ENCODE measurements around the gene ENGASE. TPM values are rescaled to one million over a fixed set of nuclear protein-coding genes. Genes with fewer than 3 reads are reported as not detected.

ENGASE gene
- polyA plus RNA-seq, 4 donors, result 9.6 to 28.7 (median 21.2) TPM

DNA sequence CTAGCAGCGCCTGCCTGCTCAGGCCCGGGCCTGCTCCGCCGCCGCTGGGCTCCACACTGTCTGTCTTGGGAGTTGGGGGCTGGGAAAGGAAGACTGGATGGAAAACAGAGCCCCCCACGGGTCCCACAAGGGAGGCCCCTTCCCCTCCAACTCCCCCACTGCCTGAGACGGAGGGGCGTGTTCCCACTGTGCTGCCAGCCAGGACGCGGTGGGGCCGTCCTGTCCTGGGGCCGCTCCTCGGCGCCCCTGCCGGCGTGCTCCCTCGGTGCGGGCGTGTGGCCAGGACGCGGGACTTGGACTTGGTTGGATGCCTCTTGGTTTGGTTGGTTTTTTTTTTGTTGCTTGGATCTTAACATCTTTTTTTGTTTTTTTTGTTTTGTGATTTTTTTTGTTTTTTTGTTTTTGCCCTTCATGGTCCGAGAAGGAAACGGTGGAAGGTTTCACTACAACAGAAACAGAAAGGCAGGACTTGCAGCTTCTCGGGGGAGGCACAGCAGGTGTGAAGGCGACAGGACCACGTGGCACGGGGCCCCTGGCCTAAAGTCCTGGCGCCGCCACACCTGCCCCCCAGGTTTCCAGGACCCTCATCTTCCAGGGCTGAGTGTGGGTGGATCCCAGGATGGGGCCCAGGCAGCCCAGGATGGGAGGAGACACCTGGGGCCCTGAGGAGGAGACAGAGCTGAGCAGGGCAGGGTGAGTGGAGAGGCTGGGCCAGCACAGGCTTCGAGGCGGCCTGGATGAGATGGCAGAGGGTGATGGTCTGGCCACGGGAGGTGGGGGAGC is 16.0 kb downstream of the ENGASE start:
- DNase-seq (ENCODE audit: low read depth in 4 of 4, low spot score in 3 of 4), result no peak

DNA sequence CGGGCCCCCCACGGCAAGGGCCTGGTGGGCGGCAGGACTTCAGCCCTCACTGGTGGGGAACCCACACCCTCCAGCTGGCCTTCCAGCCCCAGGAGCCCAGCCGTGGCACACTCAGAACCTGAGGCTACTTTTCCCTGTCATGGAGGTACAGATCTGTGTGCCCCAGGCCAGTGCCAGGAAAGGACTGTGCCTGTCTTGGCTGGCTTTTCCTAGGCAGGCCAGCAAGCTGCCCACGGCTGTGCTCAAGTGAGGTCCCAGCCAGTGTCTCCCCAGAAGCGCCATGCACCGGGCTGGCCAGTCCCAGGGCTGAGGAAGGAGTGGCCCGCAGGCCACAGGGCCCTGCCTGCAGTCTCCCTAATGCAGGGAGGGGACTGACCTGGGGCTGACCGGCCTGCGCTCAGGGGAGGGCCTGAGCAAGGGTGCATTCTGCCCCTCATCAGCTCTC is 16.6 kb downstream of the ENGASE start:
- no peak for DNase-seq (ENCODE audit: low read depth in 4 of 4, low spot score in 3 of 4)

DNA sequence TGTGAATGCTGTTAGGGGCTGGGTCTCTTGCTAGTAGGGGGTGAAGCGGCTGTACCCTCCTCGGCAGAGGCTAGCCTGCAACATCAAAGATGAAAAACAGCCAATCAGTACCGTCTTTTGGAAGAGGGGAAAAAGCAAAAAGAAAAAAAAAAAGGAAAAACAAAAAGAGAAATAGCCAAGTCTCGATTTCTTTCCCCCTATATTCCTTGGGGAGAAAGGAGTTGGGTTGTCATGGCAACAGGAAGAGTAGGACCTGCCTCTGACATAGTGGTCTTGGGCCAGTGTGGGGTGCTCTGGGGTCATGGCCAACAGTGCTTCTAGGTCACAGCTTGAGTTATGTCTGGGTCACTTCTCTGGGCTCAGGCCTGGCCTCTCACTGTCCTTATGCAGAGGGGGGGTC is 17.9 kb downstream of the ENGASE start:
- no peak for DNase-seq (ENCODE audit: low read depth in 4 of 4, low spot score in 3 of 4)

DNA sequence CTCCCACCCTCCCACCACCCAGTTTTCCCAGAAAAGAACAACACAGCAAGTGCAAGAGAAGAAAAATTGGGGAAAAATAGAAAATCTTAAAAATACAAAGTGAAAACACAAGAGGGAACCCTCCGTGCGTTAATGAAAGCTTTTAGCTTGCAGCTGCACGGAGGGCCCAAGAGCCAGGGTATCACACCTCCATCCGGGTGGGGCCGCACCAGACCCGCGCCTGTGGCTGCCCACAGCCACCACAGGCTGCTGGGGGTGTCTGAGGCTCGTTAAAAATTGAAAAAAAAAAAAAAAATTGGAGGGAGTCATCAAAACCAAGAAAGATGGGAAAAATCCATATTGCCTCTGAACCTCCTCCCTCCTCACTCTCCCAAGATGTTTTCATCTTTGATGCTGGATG is 18.6 kb downstream of the ENGASE start:
- no peak for DNase-seq (ENCODE audit: low read depth in 4 of 4, low spot score in 3 of 4)

DNA sequence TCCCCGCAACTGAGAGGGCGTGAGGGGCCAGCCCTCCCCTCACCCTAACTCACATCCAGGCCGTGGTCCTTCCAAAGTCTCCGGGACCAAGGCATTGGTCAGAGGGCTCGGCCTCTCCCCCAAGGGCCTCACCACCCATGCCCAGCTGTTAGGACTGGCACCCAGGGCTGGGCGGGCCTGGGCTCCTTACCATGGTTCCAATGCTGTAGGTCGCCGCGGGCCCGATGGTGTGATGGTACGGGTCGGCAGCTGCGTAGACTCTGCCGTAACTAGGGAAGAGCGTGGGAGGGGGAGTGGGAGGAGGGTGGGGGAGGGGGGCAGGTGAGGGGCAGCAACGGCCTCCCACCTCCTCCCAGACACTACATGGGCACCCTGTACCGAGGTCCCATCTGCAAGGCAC is 19.6 kb downstream of the ENGASE start:
- no peak for DNase-seq (ENCODE audit: low read depth in 4 of 4, low spot score in 3 of 4)

DNA sequence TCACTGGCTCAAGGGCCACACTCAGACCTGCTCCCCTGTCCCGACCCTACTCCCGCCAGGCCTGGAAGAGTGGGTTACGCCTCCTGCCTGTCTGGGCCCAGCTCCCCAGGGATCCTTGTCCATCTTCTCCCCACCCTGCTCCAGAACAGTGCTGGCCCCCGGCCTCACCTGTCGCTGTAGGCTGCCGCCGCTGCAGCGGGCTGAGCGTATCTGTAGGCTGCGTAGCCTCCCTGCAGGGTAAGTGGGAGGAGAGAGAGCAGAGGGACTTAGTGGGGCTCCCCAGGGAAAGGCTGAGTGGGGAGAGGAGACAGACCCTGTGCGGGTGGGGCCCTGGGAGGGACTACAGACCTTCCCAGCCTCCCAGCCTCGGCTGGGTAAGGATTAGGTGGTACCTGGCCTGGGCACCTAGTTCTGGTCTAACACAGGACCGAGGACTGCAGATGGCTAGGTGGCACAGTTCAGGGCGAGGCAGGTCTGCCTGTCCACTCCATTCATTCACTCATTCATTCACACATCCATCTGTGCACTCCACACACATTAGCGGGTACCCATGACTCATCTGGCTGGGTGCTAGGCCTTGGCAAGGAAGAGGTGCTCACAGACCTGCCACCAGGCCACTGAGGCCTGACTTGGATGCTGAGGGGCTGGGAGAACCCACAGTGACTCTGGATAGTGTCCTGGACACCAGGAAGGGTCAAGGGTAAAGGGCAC is 20.9 kb downstream of the ENGASE start:
- DNase-seq (ENCODE audit: low read depth in 4 of 4, low spot score in 3 of 4), result no peak

DNA sequence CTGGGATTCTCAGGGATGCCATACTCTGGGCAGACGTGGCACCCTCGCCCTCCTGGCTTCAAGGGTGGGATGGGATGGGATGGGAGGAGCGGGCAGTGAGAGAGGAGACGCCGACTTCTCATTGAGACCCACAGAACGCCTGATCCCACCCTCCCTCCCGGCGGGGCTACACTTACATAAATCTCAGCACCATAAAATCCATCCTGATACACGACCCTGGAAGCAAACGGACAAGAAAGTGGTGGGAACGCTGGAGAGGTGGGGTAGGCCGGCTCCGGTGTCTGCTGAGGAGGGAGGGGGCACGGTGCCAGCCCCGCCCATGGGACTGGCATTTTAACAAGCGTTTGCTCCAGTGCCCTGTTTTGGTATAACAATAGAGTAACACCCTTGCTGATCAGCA is 21.9 kb downstream of the ENGASE start:
- no peak for DNase-seq (ENCODE audit: low read depth in 4 of 4, low spot score in 3 of 4)

DNA sequence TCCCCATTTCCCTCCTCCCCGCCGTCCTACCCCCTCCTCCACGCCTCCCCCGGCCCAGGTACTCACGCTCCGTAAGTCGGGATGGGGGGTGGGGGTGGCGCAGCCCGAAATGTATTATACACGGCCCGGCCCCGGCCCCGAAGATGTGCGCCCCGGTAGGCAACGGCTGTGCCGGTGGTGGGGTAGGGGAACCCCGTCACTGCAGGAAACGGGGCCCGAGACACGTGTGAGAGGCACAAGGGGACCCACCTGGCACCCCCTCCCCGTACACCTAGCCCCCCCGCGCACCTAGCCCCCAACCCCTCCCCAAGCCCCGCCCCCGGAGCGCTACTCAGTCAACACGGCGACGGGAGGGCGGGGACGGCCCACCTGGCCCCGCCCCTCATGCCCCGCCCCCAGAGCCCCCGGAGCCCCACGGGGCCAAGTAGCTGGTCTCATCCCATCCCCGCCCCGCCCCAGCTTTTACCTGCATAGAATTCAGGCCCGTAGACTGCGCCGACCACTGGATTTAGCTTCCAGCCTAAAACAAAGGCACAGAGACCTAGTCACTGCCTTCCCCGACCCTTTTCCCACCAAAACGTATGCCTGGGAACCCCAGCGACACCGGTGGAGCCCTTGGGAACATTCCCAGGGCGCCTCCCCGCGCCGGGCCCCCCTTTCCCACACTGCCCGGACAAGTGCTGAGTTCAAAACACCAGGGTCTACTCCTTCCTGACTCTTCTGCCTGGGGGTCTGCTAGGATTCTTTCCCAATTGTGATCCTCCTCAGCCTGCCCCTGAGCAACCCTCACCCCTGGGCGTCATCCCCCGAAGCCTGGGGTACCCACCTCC is 22.8 kb downstream of the ENGASE start:
- DNase-seq (ENCODE audit: low read depth in 4 of 4, low spot score in 3 of 4), result no peak

DNA sequence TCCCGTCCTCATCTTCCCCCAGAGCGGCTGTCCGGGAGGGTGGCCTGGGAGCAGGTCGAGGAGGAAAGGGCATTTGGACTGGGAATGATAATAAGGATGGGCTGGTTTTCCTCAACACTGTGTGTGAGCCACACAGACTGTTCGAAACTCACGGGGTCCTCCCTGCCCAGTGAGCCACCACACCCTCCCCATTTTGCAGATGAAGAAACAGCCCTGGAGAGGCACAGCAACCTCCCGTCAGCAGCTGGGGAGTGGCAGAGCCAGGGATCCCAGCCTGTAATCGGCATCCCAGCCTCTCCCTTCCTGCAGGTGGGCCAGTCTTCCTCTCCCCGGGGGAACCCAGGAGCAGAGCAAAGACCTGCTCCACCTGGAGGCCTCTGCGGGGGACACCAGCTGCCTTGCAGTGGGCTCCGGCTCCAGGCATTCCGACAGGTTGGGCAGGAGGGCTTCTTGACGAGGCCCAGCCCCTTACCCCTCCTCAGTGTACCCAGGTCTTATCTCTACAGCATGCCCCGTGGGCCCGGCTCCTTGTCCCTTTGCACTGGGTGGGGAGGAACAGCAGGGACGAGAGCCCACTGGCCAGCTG is 23.8 kb downstream of the ENGASE start:
- no peak for DNase-seq (ENCODE audit: low read depth in 4 of 4, low spot score in 3 of 4)

DNA sequence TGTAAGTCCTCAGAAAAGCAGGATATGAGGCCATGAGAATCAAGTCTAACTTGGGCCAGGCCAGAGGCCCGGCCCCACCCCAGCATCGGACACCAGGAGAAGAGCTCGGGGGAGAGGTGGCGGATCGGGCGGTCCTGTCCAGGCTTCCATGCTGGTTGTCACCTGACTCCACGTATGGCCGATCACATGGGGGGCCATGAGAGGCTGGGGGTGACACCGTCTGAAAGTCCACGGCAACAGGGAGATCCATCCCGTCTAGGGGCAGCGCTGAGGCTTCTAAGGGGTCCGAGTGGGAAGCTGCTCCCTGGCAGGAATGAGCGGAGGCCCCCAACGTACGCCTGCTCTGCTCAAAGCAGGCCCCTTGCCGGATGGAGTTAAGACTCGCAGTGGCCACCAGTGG is 25.8 kb downstream of the ENGASE start:
- no peak for DNase-seq (ENCODE audit: low read depth in 4 of 4, low spot score in 3 of 4)

DNA sequence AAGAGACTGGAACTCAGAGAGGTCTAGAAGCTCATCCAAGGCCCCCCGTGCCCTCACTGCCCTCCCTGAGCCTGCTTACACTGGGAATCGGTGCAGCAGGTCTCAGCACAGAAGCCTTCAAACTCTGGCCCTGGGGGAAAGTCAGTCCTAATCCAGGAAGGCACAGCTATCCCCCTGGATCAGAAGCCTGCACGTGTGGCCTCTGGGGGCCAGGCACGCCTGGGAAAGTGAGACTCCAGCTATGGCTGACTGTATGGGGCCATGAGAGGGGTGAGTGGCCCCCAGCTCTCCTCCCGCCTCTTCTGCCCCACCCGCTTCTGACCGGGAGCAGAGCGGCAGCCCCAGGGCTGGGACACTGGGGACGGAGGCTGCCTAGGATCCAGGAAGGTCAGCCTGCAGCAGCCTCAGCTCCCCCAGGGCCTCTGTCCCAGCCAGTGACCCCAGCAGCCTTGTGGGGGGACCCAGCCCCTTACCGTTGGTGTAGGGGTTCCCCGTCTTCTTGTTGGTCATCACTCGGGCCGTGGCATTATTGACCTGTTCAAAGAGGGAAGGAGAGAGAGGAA is 26.6 kb downstream of the ENGASE start:
- no peak for DNase-seq (ENCODE audit: low read depth in 4 of 4, low spot score in 3 of 4)

DNA sequence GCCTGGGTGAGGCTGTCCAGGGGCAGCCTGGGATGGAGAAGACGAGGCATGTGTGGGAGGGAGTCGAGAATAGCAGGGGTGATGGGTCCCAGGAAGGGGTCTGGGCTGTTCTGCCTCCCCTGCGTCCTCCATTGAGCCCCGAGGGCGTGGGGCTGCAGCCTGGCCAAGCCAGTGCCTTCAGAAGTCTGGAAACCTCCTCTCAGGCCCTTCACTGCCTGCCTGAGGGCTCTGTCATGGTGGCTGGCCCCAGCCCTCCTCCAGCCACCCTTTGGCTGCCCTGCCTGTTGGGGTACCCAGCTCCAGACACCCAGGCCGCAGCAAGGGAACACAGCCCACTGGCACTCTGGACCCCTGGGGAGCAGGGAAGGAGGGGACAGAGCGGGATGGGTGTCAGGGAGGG is 27.6 kb downstream of the ENGASE start:
- no peak for DNase-seq (ENCODE audit: low read depth in 4 of 4, low spot score in 3 of 4)

DNA sequence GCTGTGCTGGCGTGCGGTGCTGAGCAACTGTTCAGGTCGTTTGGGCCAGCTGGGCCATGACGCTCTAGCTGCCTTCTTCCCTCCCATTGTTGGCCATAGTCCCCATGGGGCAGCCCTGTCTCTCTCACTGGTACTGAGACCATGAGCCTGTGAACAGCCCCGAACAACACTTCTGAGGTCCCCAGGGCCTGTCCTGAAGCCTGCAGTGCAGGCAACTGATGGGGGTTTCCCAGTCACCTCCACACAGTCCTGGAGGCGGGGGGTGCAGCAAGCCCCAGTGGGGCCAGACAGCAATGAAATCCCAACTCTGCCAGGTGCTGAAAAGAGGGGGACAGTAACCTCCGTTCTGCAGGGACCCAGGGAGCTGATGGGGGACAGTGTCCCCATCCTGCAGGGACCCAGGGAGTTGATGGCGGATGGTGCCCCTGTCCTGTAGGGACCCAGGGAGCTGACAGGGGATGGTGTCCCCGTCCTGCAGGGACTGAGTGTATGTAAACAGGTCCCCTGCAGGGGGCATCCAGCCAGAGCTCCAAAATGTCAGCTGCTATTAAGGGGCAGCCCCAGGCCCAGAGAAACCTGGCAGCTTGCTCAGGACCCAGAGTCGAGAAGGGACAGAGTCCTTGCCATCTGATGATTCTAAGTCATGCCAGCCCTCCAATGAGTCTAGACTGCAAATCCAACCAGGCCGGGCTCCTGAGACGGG is 30.4 kb downstream of the ENGASE start:
- DNase-seq (ENCODE audit: low read depth in 4 of 4, low spot score in 3 of 4), result no peak

DNA sequence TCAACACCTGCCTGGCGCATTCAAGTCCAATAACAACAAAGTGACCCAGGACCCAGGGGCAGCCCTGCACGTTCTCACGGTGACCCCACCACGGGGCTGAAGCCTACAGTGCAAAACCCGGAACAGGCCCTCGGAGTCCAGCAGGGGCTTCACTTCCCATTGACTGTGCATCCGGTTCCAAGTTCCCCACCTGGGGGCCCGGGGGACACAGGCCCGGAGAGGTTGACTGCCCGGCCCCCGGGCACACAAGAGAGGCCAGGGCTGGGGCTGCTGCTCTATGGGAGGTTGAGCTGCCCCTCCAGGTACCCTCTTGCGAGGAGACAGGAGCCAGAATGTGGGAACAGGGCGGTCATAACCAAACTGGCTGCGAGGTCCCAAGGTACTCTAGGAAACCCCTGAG is 31.3 kb downstream of the ENGASE start:
- DNase-seq (ENCODE audit: low read depth in 4 of 4, low spot score in 3 of 4), result no peak

DNA sequence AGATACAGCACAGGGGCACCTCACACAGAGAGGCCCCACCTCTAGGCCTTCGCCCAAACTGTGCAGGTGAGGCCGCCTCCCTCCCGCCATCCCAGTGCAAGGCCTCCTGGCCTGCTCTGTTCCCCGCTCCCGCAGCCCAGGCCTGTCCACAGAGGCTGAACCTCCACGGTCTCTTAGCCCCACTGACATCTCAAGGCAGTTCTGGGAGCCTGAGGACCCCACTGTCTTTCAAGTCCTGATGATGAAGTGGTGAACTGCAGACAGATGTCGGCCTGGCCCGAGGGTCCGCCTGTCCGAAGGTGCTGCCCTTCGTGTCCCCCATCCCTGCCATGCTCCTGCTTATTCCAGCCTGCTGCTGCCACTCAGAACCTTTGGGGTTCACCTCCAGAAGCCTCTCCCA is 32.3 kb downstream of the ENGASE start:
- DNase-seq (ENCODE audit: low read depth in 4 of 4, low spot score in 3 of 4), result no peak

DNA sequence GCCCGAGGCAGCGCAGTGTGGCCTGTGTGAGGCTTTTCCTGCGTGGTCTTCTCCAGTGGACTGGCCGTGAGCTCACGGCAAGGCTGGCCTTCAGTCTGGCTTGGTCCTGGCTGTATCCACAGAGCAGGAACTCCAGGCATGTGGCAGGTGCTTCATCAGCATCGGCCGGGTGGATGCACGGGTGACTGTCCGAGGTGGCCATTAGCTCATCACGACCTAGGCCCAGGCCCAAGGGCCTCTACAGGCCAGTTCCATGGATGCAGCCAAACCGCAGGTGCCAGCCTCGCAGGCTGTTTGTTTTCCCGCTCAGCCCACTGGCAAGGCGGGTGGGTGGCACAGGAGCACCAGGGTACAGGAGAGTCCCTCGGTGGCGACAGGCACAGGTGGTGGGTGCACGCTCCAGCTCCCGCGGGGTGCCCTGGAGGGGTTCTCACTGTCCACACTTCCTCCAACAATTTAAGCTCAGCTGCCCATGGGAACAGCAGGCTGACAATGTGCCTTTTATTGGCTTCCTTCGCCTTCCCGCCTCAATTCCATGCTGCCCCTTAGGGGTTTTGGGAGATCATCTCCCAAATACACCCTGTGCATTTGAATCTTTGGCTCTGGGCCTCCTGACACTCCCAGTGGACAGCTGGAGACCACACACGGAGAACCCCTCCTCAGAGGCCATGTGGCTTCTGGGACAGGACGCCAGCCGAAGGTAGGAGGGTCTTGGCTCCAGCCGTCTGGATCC is 33.0 kb downstream of the ENGASE start:
- no peak for DNase-seq (ENCODE audit: low read depth in 4 of 4, low spot score in 3 of 4)

DNA sequence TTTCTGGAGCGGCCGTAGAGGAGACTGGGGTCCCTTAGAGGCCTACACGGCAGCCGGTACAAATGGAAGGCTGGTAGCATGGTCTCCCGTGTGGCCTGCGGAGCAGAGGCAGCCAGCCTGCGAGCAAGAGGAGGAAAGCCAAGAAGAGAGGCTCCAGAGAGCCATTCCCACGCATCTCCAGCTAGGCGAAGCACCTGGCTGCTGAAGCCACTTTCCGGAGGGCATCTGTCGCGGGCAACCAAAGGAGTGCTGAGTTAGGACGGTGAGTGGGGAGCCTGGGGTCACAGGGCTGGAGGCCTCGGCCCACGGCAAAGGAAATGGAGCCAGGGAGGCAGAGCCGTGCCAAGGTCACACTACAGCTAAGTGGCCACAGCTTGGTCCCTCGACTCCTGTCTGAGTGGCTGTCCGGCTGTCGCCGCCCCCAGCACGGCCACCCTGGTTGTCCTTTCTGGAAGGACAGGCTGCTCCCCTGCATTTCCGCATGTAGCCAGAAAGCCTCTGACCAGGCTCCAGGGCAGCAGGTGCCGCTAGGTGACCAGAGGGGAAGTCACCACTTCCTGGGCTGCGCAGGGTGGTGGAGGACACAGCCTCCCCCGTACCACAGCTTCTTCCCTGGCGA is 33.7 kb downstream of the ENGASE start:
- no peak for DNase-seq (ENCODE audit: low read depth in 4 of 4, low spot score in 3 of 4)

DNA sequence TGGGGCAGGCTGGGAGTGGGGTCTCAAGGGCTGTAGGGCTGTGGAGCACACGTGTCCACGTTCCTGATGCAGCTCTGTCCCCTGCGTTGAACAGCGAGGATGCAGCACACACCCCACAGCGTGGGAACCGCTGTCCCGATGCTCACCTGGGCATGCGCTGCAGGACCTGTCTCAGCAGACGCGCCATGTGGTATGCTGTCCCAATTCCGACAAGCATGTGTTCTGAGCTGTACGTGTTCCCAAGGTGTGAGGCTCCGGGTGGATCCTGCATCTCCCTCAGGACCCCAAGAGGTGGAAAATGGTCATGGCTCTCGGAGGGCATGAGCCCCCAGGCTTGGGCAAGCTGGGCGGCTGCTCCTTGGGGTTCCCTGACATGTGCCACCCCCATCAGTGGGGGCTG is 34.2 kb downstream of the ENGASE start:
- DNase-seq (ENCODE audit: low read depth in 4 of 4, low spot score in 3 of 4), result no peak

DNA sequence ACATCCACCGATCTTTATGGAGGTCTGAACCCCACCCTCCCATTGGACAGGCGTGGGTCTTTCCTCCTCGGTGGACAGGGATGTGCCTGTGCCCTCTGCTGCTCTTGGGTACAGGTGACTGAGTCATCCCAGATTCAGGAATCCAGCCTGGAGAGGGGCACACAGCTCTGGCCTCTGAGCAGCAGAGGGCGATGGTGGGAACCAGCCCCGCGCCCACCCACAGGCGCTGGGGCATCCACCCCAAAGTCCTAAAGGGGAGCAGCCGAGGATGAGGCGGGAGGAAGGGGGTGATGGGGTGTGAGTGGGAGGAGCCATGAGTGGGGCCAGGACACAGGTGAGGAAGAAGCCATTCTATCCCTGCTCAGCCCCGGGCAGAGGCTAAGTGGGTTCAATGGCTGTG is 35.0 kb downstream of the ENGASE start:
- no peak for DNase-seq (ENCODE audit: low read depth in 4 of 4, low spot score in 3 of 4)

All from right renal pelvis (tissue), 4 donors.